Stomach (tissue), 4 donors: ENCODE results near the gene MICAL2.

Experiments
- CTCF ChIP-seq, 7 experiments: fragments of 450-650 bp in 4 of 7; fragments of 200-600 bp in 3 of 7; sonication (generic) in 3 of 7; IDR thresholded peaks; one replicate each; pipeline ENCODE4 v1.5.1; 2016 to 2019; ENCODE audit warnings: antibody characterized with exemption in 7 of 7, control low read depth in 2 of 7, mild to moderate bottlenecking in 1 of 7
- EP300 ChIP-seq: sonication (generic); formaldehyde crosslinking; IDR thresholded peaks from one replicate; pipeline ENCODE4 v1.6.1; 2017; ENCODE audit warnings: antibody characterized with exemption

- TF ChIP-seq EP300 = no peak
- no peak for TF ChIP-seq CTCF (IDR thresholded peaks at IDR 0.05)
Observed at GRCh38 chr11:12063251-12063650, 47.1 kb upstream of the MICAL2 start.
